NCI-H2227 treated with DMSO at 0.1 percent for 48 hours (cell line): ENCODE measurements around the gene RHBDD3.

Experiments used
- DNase-seq: peaks from one replicate; lab custom pipeline; 2025; lab: John Stamatoyannopoulos, UW

The RHBDD3 gene

GRCh38 chr22:29267858-29268510, at the start of gene RHBDD3, which contains the start of gene EWSR1:
Gene RHBDD3 (minus strand): TSS chr22:29267981. CDS start chr22:29265626, 2,355 bp downstream.
Gene EWSR1 (plus strand): TSS chr22:29268268. CDS start chr22:29268337, 69 bp downstream.
- DNase-seq: peak; percentile 94

- no peak for DNase-seq
Observed at GRCh38 chr22:29316141-29316828, 48.5 kb upstream of the RHBDD3 start.

GRCh38 chr22:29315286-29316140, 47.7 kb upstream of the RHBDD3 start, which contains the start of gene RASL10A:
Gene RASL10A (minus strand): TSS chr22:29315697. CDS start chr22:29315246, 451 bp downstream.
- DNase-seq: no peak

- DNase-seq: no peak
Observed at GRCh38 chr22:29314537-29315285, 46.9 kb upstream of the RHBDD3 start.

- DNase-seq: no peak
Observed at GRCh38 chr22:29313576-29314466, 46.0 kb upstream of the RHBDD3 start.

- no peak for DNase-seq
Observed at GRCh38 chr22:29313126-29313575, 45.4 kb upstream of the RHBDD3 start.

GRCh38 chr22:29312218-29313125, 44.7 kb upstream of the RHBDD3 start:
- DNase-seq: no peak

GRCh38 chr22:29311464-29312217, 43.9 kb upstream of the RHBDD3 start:
- DNase-seq: no peak

GRCh38 chr22:29310863-29311339, 43.1 kb upstream of the RHBDD3 start:
- DNase-seq: peak; percentile 23

GRCh38 chr22:29310065-29310862, 42.5 kb upstream of the RHBDD3 start:
- no peak for DNase-seq

- DNase-seq: no peak
Observed at GRCh38 chr22:29309332-29310064, 41.7 kb upstream of the RHBDD3 start.

GRCh38 chr22:29308791-29309262, 41.0 kb upstream of the RHBDD3 start:
- DNase-seq: no peak

GRCh38 chr22:29308148-29308790, 40.5 kb upstream of the RHBDD3 start:
- no peak for DNase-seq

GRCh38 chr22:29307596-29308147, 39.9 kb upstream of the RHBDD3 start:
- no peak for DNase-seq

GRCh38 chr22:29306835-29307595, 39.2 kb upstream of the RHBDD3 start:
- DNase-seq: peak; percentile 33
